CD4-positive, alpha-beta T cell (primary cell): Measurements from ENCODE around the gene OR4N5. TPM values are rescaled to one million over a fixed set of nuclear protein-coding genes. Genes with fewer than 3 reads are reported as not detected.
"Not testable (repeated sequence)": the region's sequence is repeated elsewhere in the genome, so short reads cannot be mapped to it uniquely, and the experiment has no call there.

Experiments
- ATAC-seq: fragments of 200-7000 bp; cut with Tn5 transposase; one replicate; pipeline ENCODE4 v1.10.0; 2022; ENCODE audit warnings: mild to moderate bottlenecking; ENCODE audit not compliant: poor library complexity
- CTCF ChIA-PET: fragments of 350-600 bp; sonication (Branson Sonifier 250); formaldehyde crosslinking; loops from one replicate; lab custom pipeline; 2021; ENCODE audit warnings: antibody characterized with exemption, inconsistent platforms; lab: Charles Lee
- POLR2A ChIA-PET: fragments of 350-600 bp; sonication (Branson Sonifier 250); formaldehyde crosslinking; loops from one replicate; lab custom pipeline; 2021; ENCODE audit warnings: antibody characterized with exemption, inconsistent platforms; lab: Charles Lee
- DNase-seq, 14 experiments: peaks; one replicate each; pipeline ENCODE4 v3.0.0-alpha.2; 2013 to 2020; ENCODE audit warnings: mixed read lengths in 2 of 14
- H3K27ac ChIP-seq, 2 donors: one replicate each; pipeline versions ENCODE4 v1.5.1 to v1.7.0; 2013; ENCODE audit warnings: low read length in 2 of 2, low read depth in 1 of 2, mild to moderate bottlenecking in 1 of 2
- H3K27me3 ChIP-seq, 2 experiments: 1 replicate in 1 of 2; 2 replicates in 1 of 2; pipeline versions ENCODE4 v1.6.1 to v1.7.0; 2013; ENCODE audit warnings: low read length in 2 of 2, control low read depth in 1 of 2, mild to moderate bottlenecking in 1 of 2, moderate library complexity in 1 of 2; ENCODE audit not compliant: insufficient read depth in 2 of 2, control insufficient read depth in 1 of 2
- H3K36me3 ChIP-seq: one replicate; pipeline ENCODE4 v1.6.1; 2013; ENCODE audit warnings: low read length, control low read depth; ENCODE audit not compliant: insufficient read depth
- H3K4me1 ChIP-seq: one replicate; pipeline ENCODE4 v1.6.1; 2013; ENCODE audit warnings: low read length, control low read depth; ENCODE audit not compliant: insufficient read depth
- H3K4me3 ChIP-seq: one replicate; pipeline ENCODE4 v1.5.1; 2013; ENCODE audit warnings: mild to moderate bottlenecking, low read length, moderate library complexity
- H3K9me3 ChIP-seq, 2 experiments: 1 replicate in 1 of 2; 2 replicates in 1 of 2; pipeline versions ENCODE4 v1.6.1 to v1.7.0; 2013; ENCODE audit warnings: low read length in 2 of 2, mild to moderate bottlenecking in 2 of 2, control low read depth in 1 of 2, moderate library complexity in 1 of 2; ENCODE audit not compliant: control insufficient read depth in 1 of 2, insufficient read depth in 1 of 2
- H3K27ac Mint-ChIP-seq: one replicate; pipeline ENCODE4 v1.8.0; 2020; ENCODE audit warnings: mixed read lengths
- H3K27me3 Mint-ChIP-seq: one replicate; pipeline ENCODE4 v1.8.0; 2021; ENCODE audit warnings: mixed read lengths
- H3K36me3 Mint-ChIP-seq: one replicate; pipeline ENCODE4 v1.8.0; 2021; ENCODE audit warnings: low read depth, mixed read lengths
- H3K4me1 Mint-ChIP-seq: one replicate; pipeline ENCODE4 v1.8.0; 2021; ENCODE audit warnings: low read depth, mixed read lengths
- H3K4me3 Mint-ChIP-seq: one replicate; pipeline ENCODE4 v1.8.0; 2020; ENCODE audit warnings: mild to moderate bottlenecking, mixed read lengths
- H3K9me3 Mint-ChIP-seq: one replicate; pipeline ENCODE4 v1.8.0; 2020; ENCODE audit warnings: mixed read lengths
- CTCF ChIP-seq: fragments of 200-600 bp; IDR thresholded peaks from one replicate; pipeline ENCODE4 v1.8.0; 2022; ENCODE audit warnings: antibody characterized with exemption, mild to moderate bottlenecking
- intact Hi-C, 2 experiments: fragments of 100-400 bp; cut with DNase I in 1 of 2; cut with micrococcal nuclease in 1 of 2; formaldehyde crosslinking; loops; one replicate each; pipeline versions ENCODE4 v1.15.1 to v1.9.0; 2023 to 2025; cut with DNase I, micrococcal nuclease
- total RNA-seq, 174 experiments: library from RNA in 2 of 174; stranded (reverse) in 2 of 174; gene quantifications; one replicate each; pipeline ENCODE4 v1.2.3 and lab custom pipeline; 2021 to 2026

Gene OR4N5
- total RNA-seq, 2 experiments from 2014 or later: not detected

- Histone ChIP-seq H3K4me3 (no peak overlapping the region), H3K27ac (no peak overlapping the region), H3K27me3 (peaks cover 0 to 5% of the 10 kb centered on the region in 2 experiments), H3K9me3 (peaks cover 8 to 20% of the 10 kb centered on the region in 2 experiments), H3K36me3 (no peaks in the 10 kb centered on the region), H3K4me1 (no peaks in the 10 kb centered on the region)
- Mint-ChIP-seq H3K27me3 (peaks cover 17% of the 10 kb centered on the region), H3K36me3 (no peaks in the 10 kb centered on the region), H3K4me1 (no peaks in the 10 kb centered on the region), H3K9me3 (peaks cover 8% of the 10 kb centered on the region), H3K27ac (no peak overlapping the region), H3K4me3 (no peak overlapping the region)
- ATAC-seq (no peak), DNase-seq (no peak)
- no peak for TF ChIP-seq CTCF
- ChIA-PET POLR2A (no interaction called here), CTCF (interaction anchor here (0.7 kb wide), 1 partner anchor 1476 kb away, joined by 3 read pairs; no protein-coding TSS in a partner anchor)
- intact Hi-C loops: no loop called here
Measured at GRCh38 chr14:20164462-20164861, 25.8 kb downstream of the OR4N5 start.

- no peak for DNase-seq
- Mint-ChIP-seq H3K4me3 (no peak overlapping the region), H3K27me3 (peaks cover 18% of the 10 kb centered on the region), H3K36me3 (no peaks in the 10 kb centered on the region), H3K9me3 (peaks cover 6% of the 10 kb centered on the region), H3K4me1 (no peaks in the 10 kb centered on the region), H3K27ac (no peak overlapping the region)
- H3K36me3 ChIP-seq: no peaks in the 10 kb centered on the region
- H3K9me3 ChIP-seq: peaks cover 8 to 20% of the 10 kb centered on the region in 2 experiments
- ATAC-seq: no peak
- ChIA-PET POLR2A (no interaction called here), CTCF (no interaction called here)
- intact Hi-C loops: no loop called here
- H3K27me3 ChIP-seq: peaks cover 0 to 7% of the 10 kb centered on the region in 2 experiments
- no peaks in the 10 kb centered on the region for H3K4me1 ChIP-seq
- H3K27ac ChIP-seq: no peak overlapping the region
- TF ChIP-seq CTCF: no peak
- no peak overlapping the region for H3K4me3 ChIP-seq
Measured at GRCh38 chr14:20167091-20167490, 28.5 kb downstream of the OR4N5 start.

- H3K4me1 ChIP-seq, H3K36me3 ChIP-seq, DNase-seq, H3K27ac ChIP-seq, intact Hi-C loops, H3K27ac Mint-ChIP-seq, H3K9me3 Mint-ChIP-seq, H3K36me3 Mint-ChIP-seq, H3K4me3 Mint-ChIP-seq, CTCF ChIA-PET, POLR2A ChIA-PET, H3K9me3 ChIP-seq, H3K27me3 ChIP-seq, H3K4me1 Mint-ChIP-seq, ATAC-seq, H3K4me3 ChIP-seq: not testable (repeated sequence)
- H3K27me3 Mint-ChIP-seq: peaks cover 18% of the 10 kb centered on the region
Measured at GRCh38 chr14:20169852-20170251, 31.2 kb downstream of the OR4N5 start.

- DNase-seq, POLR2A ChIA-PET, H3K27me3 ChIP-seq, H3K9me3 ChIP-seq, H3K36me3 Mint-ChIP-seq, H3K36me3 ChIP-seq, H3K27me3 Mint-ChIP-seq, intact Hi-C loops, CTCF ChIA-PET, H3K4me3 ChIP-seq, H3K27ac Mint-ChIP-seq, H3K27ac ChIP-seq, H3K4me1 Mint-ChIP-seq, H3K9me3 Mint-ChIP-seq, ATAC-seq, H3K4me3 Mint-ChIP-seq, H3K4me1 ChIP-seq: not testable (repeated sequence)
Measured at GRCh38 chr14:20174205-20174604, 35.6 kb downstream of the OR4N5 start.
